Transverse colon (tissue), 4 donors: ENCODE results near the gene MEGF8. TPM values are rescaled to one million over a fixed set of nuclear protein-coding genes. Genes with fewer than 3 reads are reported as not detected.

ENCODE experiments used
- DNase-seq: peaks from one replicate; pipeline ENCODE4 v3.0.0-alpha.2; 2019
- H3K27ac ChIP-seq, 4 donors: fragments of 200-600 bp; sonication (generic); 2 replicates each; pipeline ENCODE4 v1.5.1; 2016 to 2018; ENCODE audit warnings: inconsistent platforms in 4 of 4
- H3K27me3 ChIP-seq: fragments of 200-600 bp; sonication (generic); 2 replicates; pipeline ENCODE4 v1.5.1; 2017; ENCODE audit warnings: inconsistent platforms
- H3K36me3 ChIP-seq, 4 donors: fragments of 200-600 bp; sonication (generic); 2 replicates each; pipeline ENCODE4 v1.5.1; 2017 to 2019; ENCODE audit warnings: inconsistent platforms in 4 of 4
- H3K4me1 ChIP-seq, 4 donors: fragments of 200-600 bp; sonication (generic); 2 replicates each; pipeline ENCODE4 v1.5.1; 2017 to 2020; ENCODE audit warnings: inconsistent platforms in 4 of 4
- H3K4me3 ChIP-seq, 4 donors: fragments of 200-600 bp; sonication (generic); 1 replicate in 1 of 4; 2 replicates in 3 of 4; pipeline versions ENCODE4 v1.5.1 to v1.6.1; 2017 to 2019; ENCODE audit warnings: inconsistent platforms in 4 of 4
- H3K9me3 ChIP-seq, 2 donors: fragments of 200-600 bp; sonication (generic); 2 replicates each; pipeline ENCODE4 v1.5.1; 2017 to 2019; ENCODE audit warnings: inconsistent platforms in 2 of 2
- EP300 ChIP-seq: sonication (generic); formaldehyde crosslinking; IDR thresholded peaks from one replicate; pipeline ENCODE4 v1.6.1; 2017; ENCODE audit warnings: antibody characterized with exemption, low read depth
- POLR2A ChIP-seq: fragments of 450-650 bp; IDR thresholded peaks from one replicate; pipeline ENCODE4 v1.6.1; 2016; ENCODE audit warnings: antibody characterized with exemption, mild to moderate bottlenecking, moderate library complexity
- POLR2AphosphoS5 ChIP-seq, 3 donors: sonication (generic); formaldehyde crosslinking; IDR thresholded peaks; one replicate each; pipeline ENCODE4 v1.6.1; 2016; ENCODE audit warnings: antibody characterized with exemption in 3 of 3
- WGBS, 2 donors: methylation state at CpG; one replicate each; pipeline ENCODE4 v1.1.5; 2018; ENCODE audit warnings: low coverage in 1 of 2; 5-methylcytosine and 5-hydroxymethylcytosine counted together
- in situ Hi-C, 4 donors: fragments of 200-750 bp; cut with MboI; loops; one replicate each; pipeline versions ENCODE4 v1.15.0 to v1.15.1; 2017; ENCODE audit warnings: low sequenced_read_pairs in 3 of 4, low pct_ligation_motif_present in 1 of 4, low pct_unique_long_range_greater_than_20kb in 1 of 4
- intact Hi-C: fragments of 100-400 bp; cut with DNase I; formaldehyde crosslinking; loops from one replicate; pipeline ENCODE4 v1.15.1; 2023; ENCODE audit warnings: low total_unique reads
- total RNA-seq, 4 donors: library from RNA; depleted of rRNA; stranded (reverse); fragments of >200 nt; gene quantifications; one replicate each; pipeline ENCODE4 v1.1.0, GENCODE V29; 2016
- TF ChIP-seq, protein P1 (sequence below), 5 experiments: fragments of 200-600 bp in 3 of 5; fragments of 450-650 bp in 2 of 5; sonication (generic) in 3 of 5; IDR thresholded peaks; 1 replicate in 2 of 5; 2 replicates in 3 of 5; pipeline ENCODE4 v1.5.1; 2016 to 2017; ENCODE audit warnings: antibody characterized with exemption in 5 of 5, inconsistent platforms in 3 of 5, mild to moderate bottlenecking in 2 of 5, moderate library complexity in 1 of 5

The MEGF8 gene
- total RNA-seq, 4 donors from 2014 or later = 15.3 to 40.4 (median 22.8) TPM

DNA sequence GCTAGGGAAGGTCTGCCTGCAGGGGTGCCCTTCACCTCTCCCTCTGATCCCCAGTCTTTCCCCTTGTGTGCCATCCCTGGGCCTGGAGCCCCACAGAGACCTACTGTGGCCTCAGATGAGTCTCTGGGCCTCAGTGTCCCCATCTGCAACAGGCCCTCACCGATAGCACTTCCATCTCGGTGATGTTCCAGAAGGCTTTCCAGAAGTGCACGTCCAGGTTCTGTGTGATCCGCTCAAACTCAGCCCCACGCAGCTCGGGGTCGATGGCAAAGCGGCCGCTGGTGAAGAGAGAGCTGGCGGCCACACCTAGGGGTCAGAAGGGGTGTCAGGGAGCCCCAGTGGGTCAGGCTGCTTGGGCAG is 82.4 kb downstream of the MEGF8 start:
- Histone ChIP-seq H3K9me3 (no peaks in the 10 kb centered on the region), H3K27me3 (no peaks in the 10 kb centered on the region), H3K4me3 (no peak overlapping the region), H3K36me3 (no peaks in the 10 kb centered on the region), H3K27ac (no peak overlapping the region), H3K4me1 (peaks cover 0 to 13% (median 3%) of the 10 kb centered on the region in 4 donors)
- TF ChIP-seq EP300 (no peak), POLR2A (no peak), POLR2AphosphoS5 (IDR thresholded peaks at IDR 0.05) (no peak)
- TF ChIP-seq, protein P1, sequence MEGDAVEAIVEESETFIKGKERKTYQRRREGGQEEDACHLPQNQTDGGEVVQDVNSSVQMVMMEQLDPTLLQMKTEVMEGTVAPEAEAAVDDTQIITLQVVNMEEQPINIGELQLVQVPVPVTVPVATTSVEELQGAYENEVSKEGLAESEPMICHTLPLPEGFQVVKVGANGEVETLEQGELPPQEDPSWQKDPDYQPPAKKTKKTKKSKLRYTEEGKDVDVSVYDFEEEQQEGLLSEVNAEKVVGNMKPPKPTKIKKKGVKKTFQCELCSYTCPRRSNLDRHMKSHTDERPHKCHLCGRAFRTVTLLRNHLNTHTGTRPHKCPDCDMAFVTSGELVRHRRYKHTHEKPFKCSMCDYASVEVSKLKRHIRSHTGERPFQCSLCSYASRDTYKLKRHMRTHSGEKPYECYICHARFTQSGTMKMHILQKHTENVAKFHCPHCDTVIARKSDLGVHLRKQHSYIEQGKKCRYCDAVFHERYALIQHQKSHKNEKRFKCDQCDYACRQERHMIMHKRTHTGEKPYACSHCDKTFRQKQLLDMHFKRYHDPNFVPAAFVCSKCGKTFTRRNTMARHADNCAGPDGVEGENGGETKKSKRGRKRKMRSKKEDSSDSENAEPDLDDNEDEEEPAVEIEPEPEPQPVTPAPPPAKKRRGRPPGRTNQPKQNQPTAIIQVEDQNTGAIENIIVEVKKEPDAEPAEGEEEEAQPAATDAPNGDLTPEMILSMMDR (IDR thresholded peaks at IDR 0.05) = no peak
- in situ Hi-C loops (no loop called here), intact Hi-C loops (no loop called here)
- 93% methylated on average over 9 of the region's 10 CpGs; no CpG with 5 or more reads in 1 of the 2 donors for WGBS, 2 donors
- DNase-seq = no peak

DNA sequence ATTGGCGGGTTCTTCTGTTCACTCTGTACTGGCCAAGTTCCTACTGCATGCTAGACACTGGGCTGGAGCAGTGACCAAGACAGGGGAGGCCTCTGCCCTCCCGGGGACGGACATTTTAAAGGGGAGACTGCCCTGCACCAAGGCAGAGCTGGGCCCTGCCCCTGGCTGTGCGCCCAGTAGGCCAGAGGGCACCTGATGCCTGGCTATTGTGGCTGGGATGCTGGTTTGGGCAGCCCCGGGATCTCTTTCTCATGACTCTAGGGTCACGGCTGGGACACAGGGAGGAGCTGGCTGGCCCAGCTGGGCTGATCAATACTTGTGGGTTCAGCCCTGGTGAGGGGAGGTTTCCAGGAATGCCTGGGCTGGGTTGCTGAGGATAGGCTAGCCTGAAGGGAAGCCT is 84.0 kb downstream of the MEGF8 start:
- Histone ChIP-seq H3K27me3 (no peaks in the 10 kb centered on the region), H3K4me1 (peaks cover 0 to 14% (median 3%) of the 10 kb centered on the region in 4 donors), H3K9me3 (no peaks in the 10 kb centered on the region), H3K36me3 (no peaks in the 10 kb centered on the region), H3K27ac (no peak overlapping the region), H3K4me3 (no peak overlapping the region)
- in situ Hi-C loops (no loop called here), intact Hi-C loops (no loop called here)
- no peak for TF ChIP-seq POLR2AphosphoS5 (IDR thresholded peaks at IDR 0.05)
- no peak for TF ChIP-seq POLR2A
- TF ChIP-seq, protein P1 (IDR thresholded peaks at IDR 0.05) = no peak
- TF ChIP-seq EP300 = no peak
- 65% methylated on average over 4 of the region's 6 CpGs; no CpG with 5 or more reads in 1 of the 2 donors for WGBS, 2 donors
- no peak for DNase-seq

DNA sequence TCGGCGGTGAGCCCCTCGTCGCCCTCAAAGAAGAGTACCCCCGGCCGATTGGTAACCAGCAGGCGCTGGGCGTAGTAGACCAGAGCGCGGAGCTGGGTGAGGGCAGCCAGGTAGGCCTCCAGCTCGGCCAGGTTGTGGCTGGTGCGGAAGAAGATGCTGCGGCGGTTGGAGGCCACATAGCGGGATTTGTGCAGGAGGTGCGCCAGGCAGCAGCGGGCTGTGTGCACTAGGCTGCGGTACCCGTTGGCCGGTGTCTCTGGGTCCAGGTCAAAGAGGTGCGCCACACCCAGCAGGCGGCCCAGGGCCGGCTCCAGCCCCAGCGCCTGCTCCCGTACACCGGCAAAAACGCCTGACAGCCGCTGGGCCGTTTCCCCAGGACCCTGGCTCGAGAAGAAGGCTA is 84.9 kb downstream of the MEGF8 start:
- Histone ChIP-seq H3K27ac (no peak overlapping the region), H3K36me3 (no peaks in the 10 kb centered on the region), H3K9me3 (no peaks in the 10 kb centered on the region), H3K4me3 (no peak overlapping the region), H3K27me3 (no peaks in the 10 kb centered on the region), H3K4me1 (peaks cover 0 to 14% (median 3%) of the 10 kb centered on the region in 4 donors)
- 94 to 100% methylated on average over 3 to 22 of the region's 30 CpGs for WGBS, 2 donors
- TF ChIP-seq, protein P1 (IDR thresholded peaks at IDR 0.05) = no peak
- TF ChIP-seq POLR2AphosphoS5 (IDR thresholded peaks at IDR 0.05) = no peak
- no peak for TF ChIP-seq EP300
- TF ChIP-seq POLR2A = no peak
- DNase-seq = no peak
- in situ Hi-C loops = no loop called here
- intact Hi-C loops = no loop called here

DNA sequence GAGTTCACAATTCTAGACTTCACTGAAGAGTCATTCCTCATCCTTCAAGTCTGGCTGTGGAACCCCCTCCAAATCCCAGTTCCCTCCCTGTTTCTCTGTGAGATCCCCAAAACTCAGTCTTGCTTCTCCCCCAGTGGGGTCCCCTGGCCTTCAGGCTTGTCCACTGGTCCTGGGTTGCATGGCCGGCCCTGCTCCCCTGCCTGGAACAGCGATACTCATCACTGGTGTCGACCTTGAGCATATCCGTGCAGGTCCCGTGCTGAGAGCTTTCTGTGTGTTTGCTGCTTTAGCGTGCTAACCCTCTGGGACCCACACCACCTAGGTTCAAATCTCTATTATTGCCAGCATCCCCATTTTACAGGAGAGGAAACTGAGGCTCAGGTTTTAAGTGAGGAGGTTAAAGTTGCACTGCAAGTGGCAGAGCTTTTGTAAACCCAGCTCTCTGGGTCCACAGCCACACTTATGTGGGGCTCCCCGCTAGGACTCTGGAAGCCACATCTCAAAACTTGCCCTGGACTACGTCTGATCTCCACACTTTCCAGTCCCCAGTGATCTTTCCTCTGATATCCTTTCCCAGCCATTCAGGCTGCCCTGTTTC is 86.2 kb downstream of the MEGF8 start:
- in situ Hi-C loops = no loop called here
- 90 to 100% methylated on average over 1 to 8 of the region's 8 CpGs for WGBS, 2 donors
- Histone ChIP-seq H3K4me3 (no peak overlapping the region), H3K36me3 (no peaks in the 10 kb centered on the region), H3K4me1 (peaks cover 0 to 14% (median 3%) of the 10 kb centered on the region in 4 donors), H3K27me3 (no peaks in the 10 kb centered on the region), H3K27ac (no peak overlapping the region), H3K9me3 (no peaks in the 10 kb centered on the region)
- TF ChIP-seq POLR2A (no peak), EP300 (no peak), POLR2AphosphoS5 (IDR thresholded peaks at IDR 0.05) (no peak)
- TF ChIP-seq, protein P1 (IDR thresholded peaks at IDR 0.05) = no peak
- intact Hi-C loops = no loop called here
- DNase-seq = no peak
